GM21515 (cell line): ENCODE data around the gene SIAE.
A peak's percentile ranks its signal among the peaks of the same experiment; 100 is the strongest.
"Not testable (repeated sequence)": the region's sequence is repeated elsewhere in the genome, so short reads cannot be mapped to it uniquely, and the experiment has no call there.

ENCODE experiments used
- ATAC-seq: cut with Tn5 transposase; IDR thresholded peaks from one replicate; pipeline ENCODE4 v1.9.1; 2021; ENCODE audit not compliant: unreplicated experiment

The SIAE gene

DNA sequence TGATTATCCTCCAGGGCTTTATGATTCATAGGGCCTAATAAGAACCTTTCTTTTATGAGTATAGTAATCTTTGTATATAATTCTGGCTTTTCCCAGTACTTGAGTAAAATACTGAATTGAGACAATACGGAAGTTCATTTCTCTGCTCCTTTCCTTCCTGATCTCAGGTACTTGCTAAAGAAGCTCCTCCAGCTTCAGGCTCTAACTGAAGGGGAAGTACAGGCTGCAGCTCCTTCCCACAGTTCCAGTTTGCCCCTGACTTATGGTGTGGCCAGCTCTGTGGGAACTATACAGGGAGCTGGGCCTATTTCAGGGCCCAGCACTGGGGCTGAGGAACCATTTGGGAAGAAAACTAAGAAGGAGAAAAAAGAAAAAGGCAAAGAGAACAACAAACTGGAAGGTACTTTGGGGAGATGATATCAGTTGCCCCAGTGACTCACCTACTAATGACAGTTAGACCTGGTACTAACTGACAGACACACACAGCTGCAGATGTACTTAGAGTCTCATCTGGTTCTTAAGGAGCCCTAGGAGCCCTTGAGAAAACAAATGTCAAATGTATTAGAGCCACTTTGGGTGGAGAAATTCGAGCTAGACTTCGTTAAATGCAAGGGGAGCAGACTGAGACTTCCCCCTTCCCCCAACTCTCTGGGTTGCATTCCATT lies 47.9 kb downstream of the SIAE start:
- no peak for ATAC-seq

DNA sequence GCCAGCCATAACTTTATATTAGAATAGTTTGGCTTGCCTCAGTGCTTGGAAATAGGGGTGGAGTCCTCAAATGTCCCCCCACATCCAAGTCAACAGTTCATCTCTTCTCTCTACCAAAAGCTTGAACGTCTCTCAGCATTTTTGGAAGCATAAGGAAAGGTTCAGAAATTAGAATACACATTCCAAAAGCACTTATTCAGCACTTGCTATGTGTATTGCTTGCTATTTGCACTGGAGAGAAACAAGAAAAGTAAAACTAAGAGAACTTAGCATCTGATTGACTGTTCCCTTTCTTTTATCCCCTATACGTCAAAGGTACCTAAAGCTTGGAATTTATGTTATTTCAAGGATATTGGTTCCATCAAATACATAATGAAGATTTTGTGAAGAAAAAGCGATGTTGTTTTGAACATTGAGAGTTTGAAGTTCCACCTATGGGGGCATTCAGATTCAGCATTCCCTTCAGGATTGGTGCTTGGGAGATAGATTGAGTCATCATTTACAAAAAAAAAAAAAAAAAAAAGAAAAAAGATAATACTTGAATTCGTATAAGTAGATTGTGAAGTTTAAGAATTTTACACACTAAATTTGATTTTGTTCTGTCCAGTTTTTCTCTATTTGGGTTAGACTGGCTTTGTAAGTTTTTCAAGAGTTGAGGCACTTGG lies 49.5 kb downstream of the SIAE start:
- no peak for ATAC-seq

DNA sequence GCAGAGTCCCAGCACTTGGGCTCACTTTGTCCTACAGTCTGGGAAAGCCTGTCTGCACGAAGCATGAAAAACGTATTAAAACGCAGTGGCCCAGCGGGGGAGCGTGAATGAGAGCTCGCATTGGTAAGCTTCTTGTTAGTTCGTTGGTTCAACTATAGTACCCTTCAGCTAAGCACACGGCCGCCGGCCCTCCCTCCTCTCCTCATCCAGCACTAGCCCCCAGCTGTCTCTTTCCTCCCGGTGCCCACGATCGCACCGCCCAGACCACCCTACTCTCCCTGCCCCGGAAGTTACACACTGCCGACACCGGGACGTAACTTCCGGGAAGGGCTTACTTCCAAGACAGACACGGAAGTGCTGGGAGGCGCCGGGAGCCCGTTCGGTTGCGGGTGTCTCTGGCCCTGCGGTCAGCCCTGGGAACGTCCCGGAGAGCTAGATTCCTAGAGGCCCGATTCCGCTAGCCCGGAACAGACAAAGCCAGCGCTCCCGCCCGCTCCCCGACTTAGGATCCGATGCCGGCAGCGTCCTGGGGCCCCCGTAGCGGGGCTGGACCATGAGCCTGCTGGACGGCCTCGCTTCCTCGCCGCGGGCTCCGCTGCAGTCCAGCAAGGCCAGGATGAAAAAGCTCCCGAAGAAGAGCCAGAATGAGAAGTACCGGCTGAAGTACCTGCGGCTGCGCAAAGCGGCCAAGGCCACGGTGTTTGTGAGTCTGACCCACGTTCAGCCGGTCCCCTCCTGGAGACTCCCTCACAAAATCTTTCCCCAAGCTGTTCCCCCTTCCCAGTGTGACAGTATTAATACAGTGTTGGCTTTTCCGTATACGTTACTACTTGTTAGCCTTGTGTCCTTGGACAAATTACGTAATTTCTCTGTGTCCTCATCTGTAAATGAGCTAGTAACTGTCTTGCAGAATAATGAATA lies 50.7 kb downstream of the SIAE start, which contains the start of gene TBRG1:
Gene TBRG1, plus strand, starts transcription at position 334 of the 921 bp plus-strand sequence. Its CDS starts 220 bp downstream, at position 554.
- peak; percentile 99 for ATAC-seq

DNA sequence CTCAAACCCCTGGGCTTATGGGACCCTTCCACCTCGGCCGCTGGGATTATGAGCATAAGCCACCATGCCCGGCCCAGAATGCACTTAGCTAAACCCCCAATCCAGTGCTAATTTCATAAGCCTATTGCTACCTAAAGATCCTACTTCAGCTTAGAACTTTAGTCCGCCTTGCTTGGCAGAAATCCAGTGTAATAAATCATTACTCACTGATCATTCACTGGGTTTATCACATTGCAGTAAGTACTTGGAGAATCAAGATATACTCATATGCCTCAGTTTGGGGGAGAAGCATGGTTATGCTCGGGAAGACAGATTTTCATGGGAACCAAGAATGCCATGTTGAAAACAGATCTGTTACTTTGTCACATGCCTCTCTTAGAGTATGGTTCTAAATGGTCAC lies 54.7 kb downstream of the SIAE start:
- ATAC-seq, result no peak

DNA sequence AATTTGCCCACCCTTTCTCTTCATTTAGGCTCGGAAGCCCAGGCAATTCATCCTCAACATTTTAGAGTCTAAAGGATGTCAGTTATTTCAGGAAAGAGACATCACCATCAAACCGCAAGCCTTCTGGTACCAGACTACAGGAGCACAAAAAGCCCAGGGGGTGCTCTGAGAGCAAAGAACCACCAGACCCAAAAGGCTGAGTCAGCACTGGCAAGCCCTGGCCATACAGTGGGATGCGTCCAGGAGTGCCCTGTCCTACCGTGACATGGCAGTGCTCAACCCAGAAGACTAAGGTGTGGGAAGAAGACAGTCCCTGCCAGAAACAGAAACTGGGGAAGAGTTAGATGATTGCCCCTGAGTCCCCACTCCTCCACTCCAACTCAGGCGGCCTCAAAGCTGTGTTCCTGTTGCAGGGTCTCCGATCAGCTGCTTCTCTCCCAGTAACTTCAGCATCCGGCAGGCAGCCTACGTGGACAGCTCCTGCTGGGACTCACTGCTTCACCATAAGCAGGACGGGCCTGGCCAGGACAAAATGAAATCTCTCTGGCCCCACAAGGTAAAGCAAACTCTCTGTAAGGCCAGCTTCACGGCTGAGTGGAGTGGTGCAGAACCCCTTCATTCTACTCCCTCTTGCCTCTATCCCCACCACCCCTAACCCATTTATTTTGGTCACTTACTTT lies 60.8 kb downstream of the SIAE start:
- ATAC-seq, result no peak

DNA sequence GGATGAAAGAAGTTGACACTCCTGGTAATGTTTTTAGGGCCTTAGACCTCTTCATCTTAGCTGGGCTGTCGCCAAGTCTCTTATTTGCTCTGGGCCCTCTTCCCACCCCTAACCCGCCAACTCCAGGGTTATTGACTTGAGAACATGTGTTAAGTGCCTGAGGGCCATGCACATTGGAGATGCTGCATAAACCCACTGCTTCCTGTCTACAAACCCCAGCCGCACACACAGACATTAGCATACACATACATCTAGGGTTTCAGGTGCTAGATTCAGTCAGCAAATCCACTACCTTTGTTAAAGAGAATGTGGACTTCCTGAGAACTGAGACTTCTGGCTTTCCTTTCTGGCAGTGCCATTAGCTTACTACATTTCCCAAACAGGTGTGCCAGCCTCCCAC lies 61.5 kb downstream of the SIAE start:
- ATAC-seq, result no peak

DNA sequence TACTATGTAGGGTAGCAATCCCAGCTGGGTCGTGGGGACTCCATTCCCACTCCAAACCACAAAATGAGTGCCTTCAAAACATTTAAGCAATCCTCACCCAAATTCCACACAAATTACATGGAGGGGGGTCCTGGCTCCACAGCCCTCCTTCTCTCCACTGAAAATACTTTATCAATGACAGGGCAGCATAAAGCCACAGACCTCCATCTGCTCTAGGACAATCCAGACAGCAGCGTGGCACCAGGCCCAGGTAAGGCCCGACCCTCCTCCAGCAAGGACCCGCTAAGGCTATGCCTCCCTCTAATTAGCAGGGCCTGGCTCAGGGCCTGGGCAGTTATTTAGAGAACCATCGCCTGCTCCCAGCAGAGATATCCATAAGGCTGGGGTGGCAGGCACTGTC lies 62.5 kb downstream of the SIAE start, which contains the start of gene PANX3:
Gene PANX3, plus strand, starts transcription at position 365 of the 400 bp plus-strand sequence. CDS start 129 bp downstream, outside the sequence.
- ATAC-seq, result no peak

DNA sequence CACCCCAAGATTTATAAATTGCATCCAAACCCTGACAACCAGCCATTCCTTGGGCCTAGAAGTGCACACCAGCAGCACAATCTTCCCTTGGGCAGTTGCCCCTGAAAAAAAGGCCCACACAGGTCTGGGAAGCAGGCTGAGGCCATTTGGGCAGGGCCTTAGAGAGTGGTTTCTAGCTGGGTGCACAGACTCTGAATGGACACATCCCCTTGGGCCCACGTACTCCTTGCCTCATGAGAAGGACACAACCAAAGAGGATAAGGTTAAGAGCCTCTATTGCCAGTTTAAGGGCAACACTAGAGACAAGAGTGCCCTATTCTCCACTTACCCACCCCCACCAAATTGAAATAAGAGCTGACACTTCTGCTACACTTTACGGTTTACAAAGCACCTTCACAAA lies 63.2 kb downstream of the SIAE start:
- no peak for ATAC-seq

DNA sequence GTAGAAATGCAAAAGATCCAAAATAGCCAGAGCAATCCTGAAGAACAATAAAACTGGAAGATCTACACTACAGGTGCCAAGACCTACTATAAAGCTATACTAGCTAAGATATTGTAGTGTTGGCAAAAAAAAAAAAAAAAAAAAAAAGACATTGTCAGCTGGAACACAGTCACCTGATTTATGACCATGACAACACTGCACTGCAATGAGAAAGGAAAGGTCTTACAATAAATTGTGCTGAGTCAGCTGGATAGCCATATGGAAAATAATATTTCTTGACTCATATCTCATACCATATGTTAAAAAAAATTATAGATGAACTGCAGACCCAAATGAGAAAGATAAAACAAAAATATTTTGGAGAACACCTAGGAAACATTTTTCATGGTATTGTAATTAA lies 65.4 kb downstream of the SIAE start:
- ATAC-seq, result no peak

DNA sequence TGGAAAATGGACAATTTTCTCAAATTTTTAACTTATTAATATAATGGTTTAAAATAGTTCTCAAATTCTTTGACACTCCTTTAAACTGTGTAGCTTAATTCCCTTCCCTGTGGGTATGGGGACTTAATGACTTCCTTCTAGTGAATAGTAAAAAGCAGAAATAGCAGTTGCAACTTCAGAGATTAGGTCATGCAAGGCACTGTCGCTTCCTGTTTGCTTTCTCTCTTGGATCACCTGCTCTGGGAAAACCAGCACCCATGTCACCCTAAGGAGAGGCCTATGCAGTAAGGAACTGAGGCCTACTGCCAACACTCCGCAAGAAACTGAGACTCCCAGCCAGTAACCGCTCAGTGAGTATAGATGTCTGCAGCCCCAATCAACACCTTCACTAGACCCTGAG lies 67.8 kb downstream of the SIAE start:
- ATAC-seq, result no peak

DNA sequence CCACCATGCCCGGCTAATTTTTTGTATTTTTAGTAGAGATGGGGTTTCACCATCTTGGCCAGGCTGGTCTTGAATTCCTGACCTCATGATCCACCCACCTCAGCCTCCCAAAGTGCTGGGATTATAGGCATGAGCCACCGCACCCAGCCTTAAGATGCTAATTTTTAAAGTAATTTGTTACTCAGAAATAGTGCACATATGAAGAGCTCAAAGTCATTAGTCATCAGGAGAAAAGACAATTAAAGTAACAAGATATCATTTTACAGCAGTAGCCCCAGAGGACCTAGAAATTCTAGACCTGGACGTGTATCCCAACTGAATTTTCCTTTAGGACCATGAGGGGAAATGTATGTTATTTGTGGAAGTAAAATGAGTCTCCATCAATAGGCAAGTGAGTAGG lies 70.8 kb downstream of the SIAE start:
- not testable (repeated sequence) for ATAC-seq

DNA sequence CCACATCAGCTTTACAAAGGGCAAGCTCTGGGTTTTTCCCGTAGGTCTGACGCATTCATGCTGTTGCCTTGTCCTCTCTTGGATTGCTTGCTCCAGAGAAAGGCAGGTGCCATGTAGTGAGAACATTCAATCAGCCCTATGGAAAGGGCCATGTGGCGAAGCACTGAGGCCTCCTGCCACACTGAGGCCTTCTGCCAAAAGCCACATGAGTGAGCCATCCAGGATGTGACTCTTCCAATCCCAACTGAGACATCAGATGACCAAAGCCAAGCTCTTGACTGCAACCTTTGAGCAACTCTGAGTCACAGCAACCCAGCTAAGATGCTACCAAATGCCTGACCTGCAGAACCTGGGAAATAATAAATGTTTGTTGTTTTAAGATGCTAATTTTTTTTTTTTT lies 71.3 kb downstream of the SIAE start:
- no peak for ATAC-seq

DNA sequence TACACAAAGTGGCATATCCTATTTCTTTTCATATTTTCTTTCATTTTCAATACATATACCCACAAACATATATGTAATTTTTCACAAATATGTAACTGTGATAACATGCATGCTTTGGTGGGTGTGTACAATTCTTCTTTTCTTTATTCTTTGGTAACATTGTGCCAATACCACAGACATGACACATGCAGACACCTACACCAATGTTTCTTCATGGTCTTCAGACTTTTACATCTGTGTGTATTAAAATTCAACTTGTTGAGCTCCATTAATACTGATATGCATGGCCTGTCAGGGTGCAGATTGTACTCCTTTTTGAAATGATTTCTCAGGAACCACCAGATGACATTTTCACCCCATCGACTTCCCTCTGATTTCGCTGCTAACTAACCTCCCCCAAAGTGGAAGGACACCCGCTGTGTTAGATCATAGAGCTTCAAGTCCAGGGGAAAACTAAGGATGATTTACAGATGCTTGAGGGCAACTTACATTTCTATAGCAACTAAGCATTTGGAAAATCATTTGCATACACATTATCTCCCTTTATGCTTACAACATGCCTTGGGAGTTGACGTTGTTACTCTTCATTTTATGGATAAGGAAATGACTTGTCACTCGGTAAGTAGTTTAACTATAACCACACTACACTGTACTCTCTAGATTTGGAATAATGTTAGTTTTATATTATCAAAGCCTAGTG lies 72.8 kb downstream of the SIAE start:
- ATAC-seq, result no peak

DNA sequence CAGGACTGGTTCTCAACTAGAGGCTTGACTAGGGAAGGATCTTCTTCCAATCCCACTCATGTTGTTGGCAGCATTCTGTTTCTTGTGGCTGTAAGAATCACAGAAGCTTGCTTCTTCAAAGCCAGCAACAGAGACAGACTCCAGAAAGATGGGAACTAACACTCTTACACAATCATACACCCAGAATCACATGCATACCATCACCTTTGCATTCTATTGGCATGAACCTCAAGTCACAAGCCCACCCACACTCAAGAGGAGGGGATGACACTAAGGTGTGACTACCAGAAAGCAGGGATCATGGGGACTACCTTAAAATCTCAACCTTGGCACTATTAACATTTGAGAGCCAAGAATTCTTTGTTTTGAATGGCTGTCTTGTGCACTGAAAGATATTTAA lies 75.9 kb downstream of the SIAE start:
- no peak for ATAC-seq

DNA sequence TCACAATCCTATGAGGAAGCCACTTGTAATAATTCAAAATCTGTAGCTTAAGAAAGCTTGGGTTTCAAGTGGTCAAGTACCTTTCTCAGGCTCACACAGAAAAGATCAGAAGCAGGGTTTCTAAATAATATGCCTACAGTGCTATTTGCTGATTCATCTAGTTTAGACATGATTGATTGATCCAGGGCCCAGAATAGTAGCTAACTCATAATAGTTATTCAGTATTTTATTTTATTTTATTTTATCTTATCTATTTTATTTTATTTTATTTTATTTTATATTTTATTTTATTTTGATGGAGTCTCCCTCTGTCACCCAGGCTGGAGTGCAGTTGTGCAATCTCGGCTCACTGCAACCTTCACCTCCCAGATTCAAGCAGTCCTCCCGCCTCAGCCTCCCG lies 78.2 kb downstream of the SIAE start:
- no peak for ATAC-seq

DNA sequence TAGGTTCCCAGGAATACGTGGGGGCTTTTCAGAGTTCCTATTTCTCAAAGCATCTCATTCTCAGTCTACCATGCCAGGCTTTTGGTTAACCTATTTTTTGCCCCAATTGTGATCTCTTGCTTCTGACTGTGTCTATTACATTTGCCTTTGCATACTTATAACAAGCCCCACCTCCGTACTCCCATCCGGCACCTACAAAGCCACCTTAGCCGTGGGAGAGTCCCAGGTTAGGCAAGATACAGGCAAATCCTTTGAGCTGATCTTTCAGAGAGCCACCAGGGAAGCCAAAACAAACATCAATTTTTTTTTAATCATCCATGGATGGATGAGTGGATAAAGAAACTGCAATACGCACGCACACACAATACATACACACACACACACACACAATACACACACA lies 80.9 kb downstream of the SIAE start:
- no peak for ATAC-seq

DNA sequence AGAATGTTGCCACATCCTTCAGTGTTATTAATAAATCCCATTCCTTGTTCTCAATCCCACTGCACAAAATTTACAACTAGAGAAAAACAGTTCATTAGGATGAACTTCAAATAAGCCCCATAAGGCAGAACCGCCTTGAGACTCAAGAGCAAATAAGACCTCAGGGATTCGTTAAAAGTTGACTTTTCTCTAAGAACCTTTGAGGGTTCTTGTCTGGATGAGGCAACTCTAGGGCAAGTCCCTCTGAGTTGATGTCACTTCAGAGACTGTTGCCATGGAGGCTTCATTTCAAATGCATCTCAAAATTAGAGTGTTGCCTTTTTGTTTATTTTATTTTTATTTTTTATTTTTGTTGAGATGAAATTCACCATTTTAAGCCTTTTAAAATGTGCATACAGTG lies 82.1 kb downstream of the SIAE start:
- no peak for ATAC-seq

DNA sequence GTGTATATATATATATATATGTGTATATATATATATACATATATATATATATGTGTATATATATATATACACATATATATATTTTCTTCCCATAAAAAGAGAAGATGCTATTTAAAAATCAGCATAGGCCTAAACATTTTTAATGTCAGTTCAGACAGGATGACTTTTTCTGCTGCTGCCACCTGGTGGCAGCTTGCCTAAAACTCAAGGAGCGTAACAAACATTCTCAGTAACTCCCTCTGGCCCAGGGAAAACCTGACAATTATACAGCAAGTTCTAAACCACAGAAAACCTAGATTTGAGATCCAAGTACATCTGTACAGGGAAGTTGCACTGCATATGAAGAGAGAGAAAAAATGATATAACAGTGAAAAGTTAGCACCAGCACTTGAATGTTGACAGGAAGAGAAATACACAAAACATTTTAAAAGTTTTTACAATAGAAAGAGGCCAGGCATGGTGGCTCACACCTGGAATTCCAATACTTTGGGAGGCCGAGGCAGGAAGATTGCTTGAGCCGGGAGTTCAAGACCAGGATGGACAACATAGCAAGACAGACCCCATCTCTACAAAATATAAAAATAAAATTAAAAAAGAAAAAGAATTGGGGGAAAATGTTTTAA lies 87.2 kb downstream of the SIAE start:
- no peak for ATAC-seq

DNA sequence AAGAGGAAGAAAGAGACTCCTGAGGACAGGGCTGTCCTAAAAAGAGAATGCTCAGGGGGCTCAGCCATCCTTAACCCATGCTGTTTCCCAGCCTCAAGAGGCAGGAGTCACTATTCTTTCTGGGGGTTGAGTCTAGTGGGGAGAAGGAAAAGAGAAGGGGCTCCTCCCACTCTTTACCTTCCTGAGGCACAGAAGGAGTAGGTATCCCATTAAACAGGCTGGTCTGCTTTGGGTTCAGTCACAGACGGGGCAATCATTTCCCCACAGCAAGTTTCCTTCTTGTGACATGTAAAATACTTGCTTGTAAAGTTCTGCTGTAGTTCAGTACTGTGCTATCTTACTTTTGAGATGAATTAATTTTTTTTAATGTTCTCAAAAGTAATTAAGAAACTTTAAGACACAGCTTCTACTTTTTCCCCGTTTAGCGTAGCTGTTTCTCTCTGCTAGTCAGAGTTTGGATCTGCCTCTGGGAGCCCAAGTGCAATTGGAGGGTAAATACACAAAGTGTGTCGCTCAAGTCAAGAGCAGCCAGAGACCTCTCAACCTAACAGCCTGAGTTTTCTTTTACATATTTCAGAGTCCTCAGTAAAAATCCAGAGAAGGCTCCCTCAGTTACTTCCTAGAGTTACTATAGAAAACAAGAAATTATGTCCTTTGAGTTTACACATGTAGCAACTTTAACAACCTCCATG lies 88.7 kb downstream of the SIAE start:
- no peak for ATAC-seq
